Left ventricle myocardium inferior (tissue), 1 donor: ENCODE measurements around the gene DMAC2. TPM values are rescaled to one million over a fixed set of nuclear protein-coding genes. Genes with fewer than 3 reads are reported as not detected.
A peak's percentile ranks its signal among the peaks of the same experiment; 100 is the strongest.

Source experiments
- DNase-seq: peaks from one replicate; pipeline ENCODE4 v3.0.0-alpha.2; 2020
- H3K27ac ChIP-seq: fragments of 200-600 bp; replicated peaks from 2 replicates; pipeline ENCODE4 v1.8.0; 2021
- H3K27me3 ChIP-seq: fragments of 200-600 bp; 2 replicates; pipeline ENCODE4 v1.8.0; 2021; ENCODE audit warnings: low read depth
- H3K36me3 ChIP-seq: fragments of 200-600 bp; 2 replicates; pipeline ENCODE4 v1.8.0; 2021
- H3K4me1 ChIP-seq: fragments of 200-600 bp; 2 replicates; pipeline ENCODE4 v1.8.0; 2021
- H3K4me3 ChIP-seq: fragments of 200-600 bp; 2 replicates; pipeline ENCODE4 v1.8.0; 2021; ENCODE audit warnings: mild to moderate bottlenecking, moderate library complexity
- H3K9me3 ChIP-seq: fragments of 200-600 bp; replicated peaks from 2 replicates; pipeline ENCODE4 v1.8.0; 2021
- intact Hi-C: fragments of 100-400 bp; cut with micrococcal nuclease; formaldehyde crosslinking; loops from one replicate; pipeline ENCODE4 v1.11.0; 2022
- total RNA-seq: library from RNA; stranded (reverse); fragmentation: NEBNext Ultra II Directional; extraction: Animal tissue kit (Norgen Biotek cat#: 25700); gene quantifications from one replicate; pipeline ENCODE4 v1.2.1, GENCODE V29; 2021
- TF ChIP-seq, protein P1 (sequence below): fragments of 200-600 bp; IDR thresholded peaks from 2 replicates; pipeline ENCODE4 v1.8.0; 2021; ENCODE audit warnings: antibody characterized with exemption, mild to moderate bottlenecking, borderline replicate concordance
- donor health status: DM: no; HTN: yes; CAD: no; lungs with severe emphysema.

DMAC2 gene
- total RNA-seq, 1 donor from 2014 or later: 125 TPM

DNA sequence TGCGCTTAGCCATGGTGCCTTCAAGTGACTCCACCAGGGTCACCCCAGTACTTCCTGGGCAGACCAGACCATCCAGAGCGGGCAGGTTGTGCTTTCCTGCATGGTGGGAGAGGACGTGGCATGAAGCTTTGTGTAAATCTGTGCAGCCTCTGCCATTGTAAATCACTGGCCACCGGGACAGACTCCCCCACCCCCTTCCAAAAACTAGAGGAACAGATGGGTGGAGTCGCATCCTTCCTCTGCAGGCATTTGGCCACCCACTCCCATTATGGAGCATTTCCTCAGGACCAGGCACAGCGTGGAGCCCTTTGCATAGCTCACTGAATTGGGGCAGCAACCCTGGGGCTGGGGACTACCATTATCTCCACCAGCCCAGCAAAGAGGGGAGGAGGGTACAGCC is 33.9 kb downstream of the DMAC2 start:
- peak; percentile 26 for DNase-seq
- TF ChIP-seq, protein P1, sequence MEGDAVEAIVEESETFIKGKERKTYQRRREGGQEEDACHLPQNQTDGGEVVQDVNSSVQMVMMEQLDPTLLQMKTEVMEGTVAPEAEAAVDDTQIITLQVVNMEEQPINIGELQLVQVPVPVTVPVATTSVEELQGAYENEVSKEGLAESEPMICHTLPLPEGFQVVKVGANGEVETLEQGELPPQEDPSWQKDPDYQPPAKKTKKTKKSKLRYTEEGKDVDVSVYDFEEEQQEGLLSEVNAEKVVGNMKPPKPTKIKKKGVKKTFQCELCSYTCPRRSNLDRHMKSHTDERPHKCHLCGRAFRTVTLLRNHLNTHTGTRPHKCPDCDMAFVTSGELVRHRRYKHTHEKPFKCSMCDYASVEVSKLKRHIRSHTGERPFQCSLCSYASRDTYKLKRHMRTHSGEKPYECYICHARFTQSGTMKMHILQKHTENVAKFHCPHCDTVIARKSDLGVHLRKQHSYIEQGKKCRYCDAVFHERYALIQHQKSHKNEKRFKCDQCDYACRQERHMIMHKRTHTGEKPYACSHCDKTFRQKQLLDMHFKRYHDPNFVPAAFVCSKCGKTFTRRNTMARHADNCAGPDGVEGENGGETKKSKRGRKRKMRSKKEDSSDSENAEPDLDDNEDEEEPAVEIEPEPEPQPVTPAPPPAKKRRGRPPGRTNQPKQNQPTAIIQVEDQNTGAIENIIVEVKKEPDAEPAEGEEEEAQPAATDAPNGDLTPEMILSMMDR: no peak
- H3K36me3 ChIP-seq: no peaks in the 10 kb centered on the region
- H3K27ac ChIP-seq: peak overlapping the region; percentile 87
- no peaks in the 10 kb centered on the region for H3K9me3 ChIP-seq
- no peak overlapping the region for H3K4me3 ChIP-seq
- intact Hi-C loops: no loop called here
- H3K27me3 ChIP-seq: no peaks in the 10 kb centered on the region
- peaks cover 98% of the 10 kb centered on the region for H3K4me1 ChIP-seq

DNA sequence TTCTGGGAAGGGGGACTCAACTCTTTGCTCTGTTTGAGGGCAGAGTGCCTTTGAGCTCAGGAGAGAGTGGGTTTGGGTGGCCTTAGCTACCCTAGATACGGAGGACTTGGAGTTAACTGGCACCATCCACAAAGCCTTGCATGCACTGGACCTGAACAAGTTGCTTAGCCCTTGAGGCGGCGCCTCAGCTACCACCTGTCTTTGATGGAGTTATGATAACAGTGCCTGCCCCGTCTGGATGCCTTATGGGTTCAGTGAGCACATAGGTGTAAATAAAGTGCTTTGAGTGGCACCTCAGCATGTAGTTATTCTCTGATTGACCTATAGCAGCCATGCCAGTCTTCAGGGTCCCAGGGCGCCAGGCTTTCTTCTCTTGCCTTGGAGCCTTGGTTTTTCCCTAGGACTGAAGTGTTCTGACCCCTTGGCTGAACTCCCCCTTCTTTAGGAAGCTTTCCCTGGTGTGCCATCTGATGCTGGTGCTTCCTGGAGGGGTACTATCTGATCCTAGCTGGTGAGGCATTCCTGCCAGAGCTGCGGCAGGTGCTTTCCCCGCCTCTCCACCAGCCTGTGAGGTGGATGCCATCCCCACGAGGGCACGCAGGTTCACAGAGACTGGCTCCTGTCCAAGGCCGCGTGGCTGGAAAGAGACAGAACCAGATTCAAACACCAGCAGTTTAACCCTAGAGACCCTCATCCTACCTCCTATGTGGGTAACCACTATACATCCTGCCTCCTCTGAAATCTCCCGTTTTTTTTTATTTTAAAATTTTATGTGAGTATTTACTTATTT is 36.3 kb downstream of the DMAC2 start:
- intact Hi-C loops: no loop called here
- TF ChIP-seq, protein P1: no peak
- H3K27me3 ChIP-seq: no peaks in the 10 kb centered on the region
- peaks cover 5% of the 10 kb centered on the region for H3K36me3 ChIP-seq
- peak overlapping the region; percentile 87 for H3K27ac ChIP-seq
- peaks cover 98% of the 10 kb centered on the region for H3K4me1 ChIP-seq
- no peak overlapping the region for H3K4me3 ChIP-seq
- no peaks in the 10 kb centered on the region for H3K9me3 ChIP-seq
- no peak for DNase-seq

DNA sequence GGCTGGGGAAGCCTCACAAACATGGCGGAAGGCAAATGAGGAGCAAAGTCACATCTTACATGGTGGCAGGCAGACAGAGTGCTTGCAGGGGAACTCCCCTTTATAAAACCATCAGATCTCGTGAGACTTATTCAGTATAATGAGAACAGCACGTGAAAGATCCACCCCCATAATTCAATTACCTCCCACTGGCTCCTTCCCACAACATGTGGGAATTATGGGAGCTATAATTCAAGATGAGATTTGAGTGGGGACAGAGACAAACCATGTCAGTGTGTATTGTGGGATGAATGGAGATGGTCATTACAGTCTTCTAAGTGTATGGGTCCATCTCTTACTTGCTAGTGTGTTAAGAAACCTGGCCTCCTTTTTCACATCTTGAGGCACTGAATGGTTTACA is 37.7 kb downstream of the DMAC2 start:
- no peaks in the 10 kb centered on the region for H3K9me3 ChIP-seq
- peaks cover 5% of the 10 kb centered on the region for H3K36me3 ChIP-seq
- H3K27ac ChIP-seq: peak overlapping the region; percentile 87
- TF ChIP-seq, protein P1: no peak
- peaks cover 93% of the 10 kb centered on the region for H3K4me1 ChIP-seq
- H3K27me3 ChIP-seq: no peaks in the 10 kb centered on the region
- DNase-seq: no peak
- no peak overlapping the region for H3K4me3 ChIP-seq
- intact Hi-C loops: no loop called here

GRCh38 chr19:41401483-41401882 is 38.2 kb downstream of the DMAC2 start:
- no peaks in the 10 kb centered on the region for H3K27me3 ChIP-seq
- TF ChIP-seq, protein P1: no peak
- no peaks in the 10 kb centered on the region for H3K9me3 ChIP-seq
- H3K4me3 ChIP-seq: no peak overlapping the region
- peak overlapping the region; percentile 87 for H3K27ac ChIP-seq
- no peak for DNase-seq
- peaks cover 5% of the 10 kb centered on the region for H3K36me3 ChIP-seq
- peaks cover 93% of the 10 kb centered on the region for H3K4me1 ChIP-seq
- intact Hi-C loops: no loop called here

GRCh38 chr19:41399525-41399924 is 40.2 kb downstream of the DMAC2 start:
- no peak for DNase-seq
- no peak overlapping the region for H3K4me3 ChIP-seq
- intact Hi-C loops: no loop called here

More at GRCh38 chr19:41399525-41399924, 40.2 kb downstream of the DMAC2 start:
- H3K27me3 ChIP-seq: no peaks in the 10 kb centered on the region
- TF ChIP-seq, protein P1: no peak
- peaks cover 5% of the 10 kb centered on the region for H3K36me3 ChIP-seq
- H3K4me1 ChIP-seq: peaks cover 83% of the 10 kb centered on the region
- peak overlapping the region; percentile 96 for H3K27ac ChIP-seq
- H3K9me3 ChIP-seq: no peaks in the 10 kb centered on the region
